Skeletal muscle tissue (tissue), 4 donors: ENCODE results near the gene LTK. TPM values are rescaled to one million over a fixed set of nuclear protein-coding genes. Genes with fewer than 3 reads are reported as not detected.

Experiments
- H3K27ac ChIP-seq: one replicate; pipeline ENCODE4 v1.7.0; 2013; ENCODE audit warnings: mild to moderate bottlenecking, low read depth, low read length, inconsistent platforms
- H3K27me3 ChIP-seq, 3 donors: one replicate each; pipeline ENCODE4 v1.7.0; 2013; ENCODE audit warnings: low read length in 3 of 3; ENCODE audit not compliant: control insufficient read depth in 3 of 3, insufficient read depth in 3 of 3
- H3K36me3 ChIP-seq, 3 donors: one replicate each; pipeline ENCODE4 v1.7.0; 2013; ENCODE audit warnings: low read length in 3 of 3; ENCODE audit not compliant: control insufficient read depth in 3 of 3, insufficient read depth in 3 of 3
- H3K4me1 ChIP-seq, 3 donors: one replicate each; pipeline ENCODE4 v1.7.0; 2013; ENCODE audit warnings: low read length in 3 of 3, mild to moderate bottlenecking in 3 of 3; ENCODE audit not compliant: control insufficient read depth in 3 of 3, insufficient read depth in 3 of 3
- H3K4me3 ChIP-seq, 3 donors: one replicate each; pipeline ENCODE4 v1.7.0; 2013; ENCODE audit warnings: low read length in 3 of 3
- H3K9ac ChIP-seq, 3 donors: one replicate each; pipeline ENCODE4 v1.7.0; 2013; ENCODE audit warnings: low read length in 3 of 3, mild to moderate bottlenecking in 3 of 3, moderate library complexity in 2 of 3, low read depth in 1 of 3
- H3K9me3 ChIP-seq, 3 donors: one replicate each; pipeline ENCODE4 v1.7.0; 2013; ENCODE audit warnings: low read length in 3 of 3; ENCODE audit not compliant: control insufficient read depth in 3 of 3
- total RNA-seq: library from RNA; depleted of rRNA; stranded (reverse); fragments of >200 nt; gene quantifications from one replicate; pipeline ENCODE4 v1.2.3, GENCODE V29; 2014
- donor health status: Osteomylitis.

Gene LTK
- total RNA-seq, 1 donor from 2014 or later: 4.2 TPM

DNA sequence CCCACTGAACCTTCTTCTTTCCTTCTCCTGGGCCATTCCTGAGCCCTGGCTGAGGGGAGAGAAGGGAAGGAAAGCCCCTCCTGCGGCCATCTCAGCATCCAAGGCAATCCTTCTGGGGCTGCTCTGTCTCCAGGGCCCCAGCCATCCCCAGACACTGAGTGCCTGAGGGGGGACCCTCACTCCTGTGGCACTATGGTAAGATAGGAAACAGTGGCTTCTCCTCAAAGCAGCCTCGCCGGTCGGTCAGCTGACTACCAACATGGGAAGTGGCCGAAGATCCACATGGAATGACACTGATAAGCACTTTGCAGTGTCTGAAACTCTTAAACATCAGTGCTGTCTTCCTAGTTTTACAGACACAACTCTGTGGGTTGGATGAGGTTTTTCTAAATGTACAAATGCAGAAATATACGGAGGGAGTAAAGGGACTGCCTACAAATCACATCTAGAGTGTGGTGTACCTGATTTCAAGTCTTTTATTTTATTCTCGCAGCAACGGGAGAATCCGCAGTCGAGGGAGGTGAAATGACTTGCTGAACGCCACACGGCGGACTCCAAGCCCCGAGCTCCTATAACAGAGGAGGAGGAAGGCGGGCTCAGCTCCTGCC is 20.9 kb downstream of the LTK start:
- Histone ChIP-seq H3K4me1 (peaks cover 12 to 31% (median 24%) of the 10 kb centered on the region in 3 donors), H3K9me3 (no peaks in the 10 kb centered on the region), H3K4me3 (peak overlapping the region; percentile 62 to 73 (median 71)), H3K27ac (no peak overlapping the region), H3K9ac (peak overlapping the region; percentile 48 to 66 (median 51)), H3K27me3 (peaks cover 46 to 78% (median 58%) of the 10 kb centered on the region in 3 donors), H3K36me3 (no peaks in the 10 kb centered on the region)

DNA sequence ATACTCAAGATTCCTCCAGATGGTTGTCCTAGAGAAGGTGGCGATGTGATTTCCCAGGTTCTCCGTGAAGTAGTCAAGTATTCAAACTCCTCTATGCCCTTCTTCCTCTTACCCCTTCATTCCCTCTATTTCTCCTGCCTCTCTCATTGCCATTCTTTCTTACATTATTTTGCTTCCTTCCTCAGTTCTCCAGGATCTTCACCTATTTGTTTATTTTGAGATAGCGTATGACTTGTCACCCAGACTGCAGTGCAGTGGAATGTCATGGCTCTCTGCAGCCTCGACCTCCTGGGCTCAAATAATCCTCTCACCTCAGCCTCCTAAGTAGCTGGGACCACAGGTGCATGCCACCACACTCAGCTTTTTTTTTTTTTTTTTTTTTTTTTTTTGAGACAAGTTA is 21.7 kb downstream of the LTK start:
- peaks cover 12 to 31% (median 24%) of the 10 kb centered on the region in 3 donors for H3K4me1 ChIP-seq
- no peaks in the 10 kb centered on the region for H3K9me3 ChIP-seq
- H3K9ac ChIP-seq: no peak overlapping the region
- H3K4me3 ChIP-seq: no peak overlapping the region
- no peaks in the 10 kb centered on the region for H3K36me3 ChIP-seq
- peaks cover 46 to 79% (median 61%) of the 10 kb centered on the region in 3 donors for H3K27me3 ChIP-seq
- H3K27ac ChIP-seq: no peak overlapping the region

DNA sequence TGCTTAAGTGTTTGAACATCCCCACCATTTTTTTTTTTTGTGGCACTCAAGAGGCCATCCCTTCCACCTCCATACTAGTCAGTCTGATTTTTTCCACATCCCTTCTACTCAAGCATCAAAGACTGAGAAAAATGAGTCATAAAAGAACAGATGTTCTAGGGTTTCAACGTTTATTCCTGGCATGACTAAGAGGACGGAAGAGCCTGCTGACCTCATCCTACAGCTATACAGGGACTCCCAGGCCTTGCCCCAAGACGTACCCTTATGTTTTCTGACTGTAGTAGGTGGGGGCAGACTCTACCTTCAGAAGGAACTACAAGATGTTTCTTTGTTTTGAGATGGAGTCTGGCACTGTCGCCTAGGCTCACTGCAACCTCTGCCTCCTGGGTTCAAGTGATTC is 23.3 kb downstream of the LTK start:
- H3K27ac ChIP-seq: no peak overlapping the region
- H3K4me3 ChIP-seq: no peak overlapping the region
- no peaks in the 10 kb centered on the region for H3K36me3 ChIP-seq
- H3K9me3 ChIP-seq: no peaks in the 10 kb centered on the region
- peaks cover 12 to 28% (median 24%) of the 10 kb centered on the region in 3 donors for H3K4me1 ChIP-seq
- H3K27me3 ChIP-seq: peaks cover 46 to 77% (median 60%) of the 10 kb centered on the region in 3 donors
- no peak overlapping the region for H3K9ac ChIP-seq

DNA sequence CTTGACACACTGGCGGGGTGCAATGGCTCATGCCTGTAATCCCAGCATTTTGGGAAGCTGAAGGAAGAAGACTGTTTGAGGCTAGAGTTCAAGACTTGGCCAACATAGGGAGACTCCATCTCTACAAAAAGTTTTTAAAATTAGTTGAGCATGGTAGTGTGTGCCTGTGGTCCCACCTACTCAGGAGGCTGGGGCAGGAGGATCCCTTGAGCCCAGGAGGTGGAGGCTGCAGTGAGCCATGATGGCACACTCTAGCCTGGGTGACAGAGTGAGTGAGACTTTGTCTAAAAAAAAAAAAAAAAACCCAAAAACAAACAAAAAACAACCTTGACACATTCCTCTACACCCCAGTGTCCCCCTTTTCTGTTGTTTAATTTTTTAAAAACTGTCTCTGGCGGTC is 24.0 kb downstream of the LTK start:
- no peaks in the 10 kb centered on the region for H3K36me3 ChIP-seq
- peaks cover 40 to 72% (median 53%) of the 10 kb centered on the region in 3 donors for H3K27me3 ChIP-seq
- no peak overlapping the region for H3K27ac ChIP-seq
- peaks cover 12 to 24% (median 24%) of the 10 kb centered on the region in 3 donors for H3K4me1 ChIP-seq
- no peak overlapping the region for H3K4me3 ChIP-seq
- no peaks in the 10 kb centered on the region for H3K9me3 ChIP-seq
- H3K9ac ChIP-seq: no peak overlapping the region

DNA sequence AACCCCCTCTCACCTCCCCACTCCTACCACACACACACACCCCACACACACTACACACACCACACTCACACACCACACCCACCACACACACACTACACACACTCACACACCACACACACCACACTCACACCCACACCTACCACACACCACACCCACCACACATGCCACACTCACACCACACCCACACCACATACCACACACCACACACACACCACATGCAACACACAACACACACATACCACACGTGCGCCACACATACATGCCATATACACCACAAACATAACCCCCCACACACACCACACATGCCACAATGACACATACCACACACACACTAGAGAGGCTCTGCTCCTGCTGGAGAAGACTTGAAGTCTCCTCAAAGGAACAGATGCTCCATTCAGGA is 25.8 kb downstream of the LTK start:
- Histone ChIP-seq H3K27ac (no peak overlapping the region), H3K9ac (no peak overlapping the region), H3K36me3 (peaks cover 3 to 6% (median 4%) of the 10 kb centered on the region in 3 donors), H3K9me3 (no peaks in the 10 kb centered on the region), H3K4me1 (peaks cover 6 to 10% (median 10%) of the 10 kb centered on the region in 3 donors), H3K4me3 (no peak overlapping the region), H3K27me3 (peaks cover 28 to 55% (median 40%) of the 10 kb centered on the region in 3 donors)

DNA sequence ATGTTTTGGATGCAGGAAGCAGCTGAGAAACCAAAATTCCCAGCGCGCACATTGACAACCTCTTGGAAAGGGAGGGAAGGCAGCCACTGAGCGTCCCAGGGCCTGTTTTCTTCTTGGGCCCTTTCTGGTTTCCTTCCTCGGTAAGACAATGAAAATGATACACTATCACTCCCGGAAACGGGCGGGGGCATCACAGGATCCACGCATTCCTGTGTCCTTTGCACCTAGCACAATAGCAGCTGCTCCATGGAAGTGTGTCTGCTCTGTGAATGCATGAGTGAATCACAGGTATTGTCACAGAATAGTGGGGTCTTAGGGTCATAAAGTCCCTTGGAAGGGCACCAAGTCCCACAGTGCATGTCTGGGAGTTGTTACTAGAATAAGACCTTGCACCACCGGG is 26.2 kb downstream of the LTK start:
- H3K4me3 ChIP-seq: no peak overlapping the region
- H3K4me1 ChIP-seq: peaks cover 2 to 6% (median 6%) of the 10 kb centered on the region in 3 donors
- H3K27ac ChIP-seq: no peak overlapping the region
- H3K9ac ChIP-seq: no peak overlapping the region
- peaks cover 4 to 7% (median 6%) of the 10 kb centered on the region in 3 donors for H3K36me3 ChIP-seq
- H3K9me3 ChIP-seq: no peaks in the 10 kb centered on the region
- H3K27me3 ChIP-seq: peaks cover 24 to 51% (median 35%) of the 10 kb centered on the region in 3 donors

DNA sequence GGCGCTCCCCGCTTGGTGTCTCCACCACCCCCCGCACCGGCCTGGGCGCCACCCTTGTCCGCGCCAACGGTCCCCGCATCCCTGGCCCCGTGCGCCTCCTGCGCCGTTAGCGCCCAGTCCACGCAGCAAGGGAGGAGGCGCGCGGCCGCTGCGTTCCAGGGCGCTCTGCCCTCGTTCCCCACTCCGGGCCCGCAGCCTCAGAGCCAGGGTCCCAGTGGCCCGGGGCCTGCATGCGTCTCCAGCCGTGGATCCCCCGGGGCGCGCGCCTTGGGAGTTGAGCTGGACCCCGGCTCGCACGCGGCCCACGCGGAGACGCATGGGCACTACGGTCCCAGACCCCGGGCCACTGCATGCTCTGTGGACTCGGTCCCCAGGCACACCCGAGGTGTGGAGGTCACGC is 27.3 kb downstream of the LTK start:
- Histone ChIP-seq H3K4me1 (peaks cover 0 to 3% (median 3%) of the 10 kb centered on the region in 3 donors), H3K9ac (no peak overlapping the region), H3K27ac (no peak overlapping the region), H3K9me3 (no peaks in the 10 kb centered on the region), H3K4me3 (no peak overlapping the region), H3K36me3 (peaks cover 7 to 16% (median 15%) of the 10 kb centered on the region in 3 donors), H3K27me3 (peaks cover 16 to 40% (median 27%) of the 10 kb centered on the region in 3 donors)

DNA sequence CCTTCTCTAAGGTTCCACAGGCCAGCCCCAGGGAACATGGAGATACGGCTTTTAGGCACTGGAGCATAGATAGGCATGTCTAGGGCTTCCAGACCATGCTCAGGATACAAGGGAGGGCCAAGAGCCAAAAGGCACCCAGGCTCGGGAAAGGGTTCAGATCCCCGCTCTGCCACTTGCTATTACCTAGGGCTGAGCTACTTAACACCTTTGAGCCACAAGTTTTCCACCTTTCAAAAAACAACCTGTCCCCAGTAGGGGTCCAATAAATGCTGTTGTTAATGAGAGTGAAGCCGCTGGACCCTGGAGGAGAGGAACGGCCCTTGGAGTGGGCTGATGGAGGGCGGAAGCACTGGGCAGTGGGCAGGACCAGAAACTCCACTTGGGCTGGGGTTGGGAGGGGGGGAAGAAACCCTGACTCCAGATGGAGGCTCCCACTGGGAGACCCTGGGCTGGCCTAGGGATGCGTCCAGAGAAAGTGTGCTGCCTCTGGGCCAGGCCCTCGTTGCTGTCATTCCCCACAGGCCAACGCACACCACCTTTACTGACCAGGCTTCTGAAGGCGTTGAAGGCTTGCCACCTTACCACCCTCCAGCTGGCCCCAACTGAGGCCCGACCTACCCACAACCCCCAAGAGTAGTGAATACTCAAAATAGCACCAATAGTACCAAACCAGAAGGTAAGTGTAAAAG is 28.5 kb downstream of the LTK start:
- Histone ChIP-seq H3K9me3 (no peaks in the 10 kb centered on the region), H3K27ac (no peak overlapping the region), H3K4me3 (no peak overlapping the region), H3K36me3 (peaks cover 16 to 27% (median 27%) of the 10 kb centered on the region in 3 donors), H3K27me3 (peaks cover 8 to 31% (median 17%) of the 10 kb centered on the region in 3 donors), H3K9ac (no peak overlapping the region), H3K4me1 (no peaks in the 10 kb centered on the region)

DNA sequence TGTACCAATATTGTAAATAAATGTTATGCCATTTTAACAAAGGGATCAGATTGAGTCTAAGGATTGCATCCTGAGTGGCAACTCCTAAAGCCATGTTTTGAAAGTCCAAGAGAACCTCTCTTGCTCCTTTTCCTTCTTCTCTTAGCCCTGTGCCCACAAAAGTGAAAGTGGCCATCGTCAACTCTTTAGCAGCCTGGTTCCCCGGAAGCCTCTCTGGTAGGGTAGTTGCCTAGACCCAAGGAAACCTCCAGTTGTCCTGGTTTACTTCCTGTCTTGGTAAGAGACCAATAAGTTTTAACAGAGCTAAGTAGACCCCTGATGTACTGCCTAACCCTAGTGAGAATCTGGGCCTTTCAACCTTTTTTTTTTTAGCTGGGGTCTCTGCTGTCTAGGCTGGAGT is 30.1 kb downstream of the LTK start:
- peaks cover 30 to 43% (median 42%) of the 10 kb centered on the region in 3 donors for H3K36me3 ChIP-seq
- H3K9ac ChIP-seq: no peak overlapping the region
- no peaks in the 10 kb centered on the region for H3K4me1 ChIP-seq
- no peak overlapping the region for H3K4me3 ChIP-seq
- peaks cover 8 to 18% (median 9%) of the 10 kb centered on the region in 3 donors for H3K27me3 ChIP-seq
- no peaks in the 10 kb centered on the region for H3K9me3 ChIP-seq
- no peak overlapping the region for H3K27ac ChIP-seq

DNA sequence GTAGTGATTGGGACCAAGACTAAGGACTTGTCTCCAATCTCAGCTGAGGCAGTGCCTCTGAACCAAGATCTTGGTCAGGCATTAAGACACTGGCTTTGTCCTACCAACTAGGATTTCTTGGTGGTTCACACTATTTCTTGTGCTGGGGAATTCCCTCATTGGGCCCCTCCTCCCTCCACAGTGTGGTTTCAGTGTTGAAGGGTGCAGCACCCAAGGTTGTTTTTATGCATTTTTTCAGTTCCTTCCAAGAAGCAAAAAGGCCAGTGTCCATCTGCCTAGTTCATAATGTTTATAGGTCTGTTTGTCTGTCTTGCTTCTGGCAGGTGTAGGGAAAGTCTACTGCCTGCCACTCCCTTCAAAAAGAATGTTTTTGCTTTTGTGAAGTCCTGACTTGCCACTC is 30.5 kb downstream of the LTK start:
- H3K4me3 ChIP-seq: no peak overlapping the region
- no peaks in the 10 kb centered on the region for H3K4me1 ChIP-seq
- H3K27ac ChIP-seq: no peak overlapping the region
- H3K9me3 ChIP-seq: no peaks in the 10 kb centered on the region
- no peak overlapping the region for H3K9ac ChIP-seq
- H3K36me3 ChIP-seq: peaks cover 30 to 46% (median 45%) of the 10 kb centered on the region in 3 donors
- H3K27me3 ChIP-seq: peaks cover 7 to 15% (median 7%) of the 10 kb centered on the region in 3 donors
